Erythroblast (primary cell): ENCODE measurements around the gene DGLUCY.

Experiments
- GATA1 ChIP-seq: IDR thresholded peaks from 2 replicates; pipeline ENCODE4 v1.6.1; 2011; ENCODE audit warnings: low read depth, mild to moderate bottlenecking, control low read depth, low read length, moderate library complexity
- POLR2A ChIP-seq: IDR thresholded peaks from 2 replicates; pipeline ENCODE4 v1.6.1; 2011; ENCODE audit warnings: mild to moderate bottlenecking, low read length

DNA sequence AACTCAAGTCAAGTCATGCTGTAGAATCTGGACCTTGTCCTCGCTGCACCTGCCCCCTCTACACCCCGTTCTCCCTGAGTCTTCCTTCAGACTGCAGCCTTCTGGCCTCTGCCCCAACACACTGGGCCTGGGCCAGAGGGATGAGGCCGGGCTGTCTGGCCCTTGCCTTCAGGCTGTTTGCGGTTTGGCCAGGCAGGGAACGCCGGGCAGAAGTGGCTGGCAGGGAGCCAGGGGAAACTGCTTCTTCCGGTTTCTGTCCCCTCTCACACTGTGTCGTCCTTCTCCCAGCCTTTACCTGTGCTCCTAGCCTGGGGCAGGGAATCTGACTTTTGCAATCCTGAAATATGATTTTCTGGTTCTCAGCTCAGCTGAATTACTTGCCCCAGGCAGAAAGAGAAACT is 13.5 kb downstream of the DGLUCY start:
- TF ChIP-seq POLR2A (no peak), GATA1 (no peak)
